ENCODE data around the gene ITPK1.

Gene ITPK1

DNA sequence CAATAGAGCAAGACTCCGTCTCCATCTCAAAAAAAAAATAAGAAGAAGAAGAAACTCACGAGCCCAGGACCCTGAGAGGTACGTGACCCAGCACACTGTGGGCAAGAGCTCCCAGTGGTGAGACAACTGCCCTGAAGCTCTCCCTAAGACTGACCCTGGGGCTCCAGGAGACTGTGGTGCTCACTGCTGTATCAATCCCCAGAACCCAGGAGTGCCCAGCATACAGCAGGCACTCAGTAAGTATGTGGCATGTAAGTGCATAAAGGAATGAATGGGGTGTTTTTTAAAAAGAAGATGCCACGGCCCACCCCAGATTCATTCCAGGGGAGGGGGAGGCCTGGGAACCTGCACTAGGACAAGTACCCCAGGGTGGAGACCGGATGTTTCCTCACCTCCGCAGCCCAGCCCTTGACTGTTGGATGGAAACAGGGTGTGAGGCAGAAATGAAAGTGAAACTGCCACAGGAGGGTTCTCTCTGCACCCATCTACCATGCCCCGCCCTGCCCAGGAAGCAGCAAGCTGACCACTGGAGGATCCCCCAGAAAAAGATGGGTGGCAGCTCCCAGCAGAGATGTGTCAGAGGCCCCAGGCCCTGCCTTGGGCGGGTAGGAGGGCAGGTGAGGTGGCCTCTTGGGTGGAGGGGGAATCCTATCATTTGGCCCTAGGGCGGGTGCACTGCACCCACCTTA is 12.2 kb downstream of the ITPK1 start:
- DNase-seq: peak; percentile 35

DNA sequence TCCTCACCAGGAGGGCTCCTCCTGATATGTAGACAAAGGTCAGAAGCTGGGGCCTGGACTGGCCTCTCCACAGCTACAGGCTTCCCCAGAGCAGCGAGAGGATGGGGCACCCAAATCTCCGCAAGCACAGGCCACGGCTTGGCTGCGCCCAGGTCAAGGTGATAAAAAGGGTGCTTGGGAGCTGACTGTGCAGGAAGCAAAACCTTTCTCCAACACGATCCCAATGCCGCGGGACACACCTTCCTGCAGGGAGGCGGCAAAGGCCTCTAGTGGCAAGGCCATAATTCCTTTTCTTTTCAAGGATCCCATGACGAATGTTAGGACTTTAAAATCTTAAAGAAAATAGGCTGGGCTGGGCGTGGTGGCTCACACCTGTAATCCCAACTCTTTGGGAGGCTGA is 13.6 kb downstream of the ITPK1 start:
- no peak for DNase-seq

DNA sequence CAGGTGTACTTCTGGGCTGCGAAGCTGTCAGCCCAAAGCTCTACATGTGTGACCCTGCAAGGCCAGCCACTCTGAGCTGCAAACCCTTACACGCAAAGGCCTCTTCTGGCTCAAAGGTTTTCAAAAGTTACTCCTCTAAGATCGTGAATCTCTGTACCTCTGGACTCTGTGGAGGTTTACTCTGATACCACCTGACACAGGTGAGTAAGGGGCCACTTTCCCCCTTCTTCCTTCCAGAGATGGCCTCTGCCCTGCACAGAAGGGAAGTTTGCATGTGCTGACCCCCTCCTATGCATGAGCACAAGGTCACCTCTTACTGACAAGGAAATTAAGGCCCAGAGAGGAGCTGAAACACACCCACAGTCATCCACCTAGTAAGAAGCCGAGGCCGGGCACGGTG is 14.5 kb downstream of the ITPK1 start:
- DNase-seq: no peak

DNA sequence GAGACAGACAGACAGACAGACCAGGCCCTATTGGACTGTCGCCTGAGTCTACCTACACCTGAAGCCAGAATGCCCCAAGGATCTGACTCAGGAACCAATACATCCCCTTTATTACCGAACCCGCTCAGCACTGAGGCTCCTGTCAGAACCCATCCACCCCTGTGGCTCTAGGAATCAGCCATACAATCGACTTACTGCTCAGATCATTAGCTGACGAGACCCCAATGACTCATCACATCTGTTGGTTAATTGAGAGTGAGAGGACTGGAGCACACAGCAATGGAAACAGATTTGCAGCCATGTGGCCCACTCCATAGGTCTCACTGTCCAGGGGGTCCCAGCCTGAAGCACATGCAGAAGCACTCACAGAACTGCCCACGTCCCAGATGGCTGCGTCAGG is 15.2 kb downstream of the ITPK1 start:
- no peak for DNase-seq

DNA sequence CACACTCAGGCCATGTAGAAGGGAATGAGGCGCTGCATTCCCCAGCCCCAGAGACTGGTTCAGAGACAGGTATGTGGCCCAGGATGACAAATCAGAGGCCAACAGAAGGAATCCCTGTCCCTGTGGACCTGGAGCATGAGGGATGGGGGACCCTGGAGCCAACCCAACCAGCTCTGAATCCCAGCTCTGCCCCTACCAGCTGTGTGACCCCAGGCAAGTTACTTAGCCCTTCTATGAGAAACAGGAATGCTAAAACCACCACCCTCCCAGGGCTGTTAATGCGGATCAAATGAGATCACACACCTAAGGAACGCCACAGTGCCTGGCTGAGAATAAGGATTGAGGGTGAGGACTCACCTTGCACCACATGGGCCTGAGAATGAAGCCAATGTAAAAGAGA is 15.6 kb downstream of the ITPK1 start:
- DNase-seq: no peak

DNA sequence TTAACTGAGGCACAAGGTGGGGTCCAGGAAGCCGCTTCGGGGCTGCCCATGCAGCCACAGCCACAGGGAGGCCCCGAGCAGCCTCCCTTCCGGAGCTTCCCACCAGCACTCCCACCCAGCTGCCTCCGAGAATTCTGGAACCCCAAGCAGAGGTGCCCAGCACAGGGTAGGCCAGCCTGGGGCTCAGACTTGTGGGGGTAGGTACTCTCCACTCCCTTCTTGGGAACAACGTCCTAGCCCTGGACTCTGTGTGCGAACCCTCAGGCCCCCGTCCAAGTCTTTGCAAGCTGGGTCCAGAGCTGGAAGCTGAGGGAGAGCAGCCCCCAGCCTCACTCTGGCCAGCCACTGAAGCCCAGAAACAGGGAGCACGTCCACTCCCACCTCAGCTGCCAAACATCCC is 16.1 kb downstream of the ITPK1 start:
- DNase-seq: no peak

DNA sequence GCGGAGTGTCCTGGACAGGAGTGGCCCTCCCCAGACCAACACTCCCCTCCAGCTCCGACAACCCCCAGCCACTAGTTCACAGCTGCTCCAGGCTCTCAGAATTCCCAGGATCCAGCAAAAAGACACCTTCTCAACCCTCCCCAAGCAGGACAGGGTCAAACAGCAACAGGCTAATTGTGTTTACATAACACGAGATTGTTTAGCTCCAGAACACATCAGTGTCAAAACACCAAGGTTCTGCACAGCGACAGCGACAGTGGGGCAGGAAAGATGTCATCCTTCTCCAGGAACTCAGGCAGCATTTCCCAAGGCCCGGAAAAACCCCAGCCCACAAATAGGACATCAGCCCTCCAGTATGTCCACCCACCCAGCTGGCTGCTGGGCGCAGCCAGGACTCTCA is 16.5 kb downstream of the ITPK1 start:
- no peak for DNase-seq

DNA sequence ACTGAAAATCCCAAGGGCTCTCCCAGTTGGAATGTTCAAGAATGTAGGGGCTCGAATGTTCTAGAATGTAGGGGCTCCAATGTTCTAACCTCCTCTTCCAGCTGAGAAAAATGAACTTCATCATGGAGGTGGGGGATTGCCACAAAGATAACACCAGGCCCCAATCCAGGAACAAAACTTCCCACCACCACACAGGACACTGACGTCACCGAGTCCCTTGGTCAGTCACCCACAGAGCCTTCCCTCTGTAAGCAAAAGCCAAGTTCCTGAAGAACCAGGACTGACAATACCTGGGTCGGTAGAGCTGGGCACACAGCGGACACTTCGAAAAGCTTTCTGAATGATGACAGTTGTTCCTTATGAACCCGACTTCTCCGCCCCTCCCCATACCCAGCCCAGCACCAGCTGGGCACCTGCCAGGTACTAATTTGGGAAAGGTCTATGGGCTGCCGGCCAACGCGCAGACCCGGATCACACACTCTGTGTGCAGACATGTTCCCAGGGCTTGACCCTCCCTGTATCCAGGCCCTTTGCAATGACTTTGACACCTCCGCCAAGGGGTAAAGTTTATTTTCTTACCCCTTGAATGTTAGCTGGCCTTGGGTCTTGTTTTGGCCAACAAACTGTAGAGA is 18.9 kb downstream of the ITPK1 start:
- no peak for DNase-seq

DNA sequence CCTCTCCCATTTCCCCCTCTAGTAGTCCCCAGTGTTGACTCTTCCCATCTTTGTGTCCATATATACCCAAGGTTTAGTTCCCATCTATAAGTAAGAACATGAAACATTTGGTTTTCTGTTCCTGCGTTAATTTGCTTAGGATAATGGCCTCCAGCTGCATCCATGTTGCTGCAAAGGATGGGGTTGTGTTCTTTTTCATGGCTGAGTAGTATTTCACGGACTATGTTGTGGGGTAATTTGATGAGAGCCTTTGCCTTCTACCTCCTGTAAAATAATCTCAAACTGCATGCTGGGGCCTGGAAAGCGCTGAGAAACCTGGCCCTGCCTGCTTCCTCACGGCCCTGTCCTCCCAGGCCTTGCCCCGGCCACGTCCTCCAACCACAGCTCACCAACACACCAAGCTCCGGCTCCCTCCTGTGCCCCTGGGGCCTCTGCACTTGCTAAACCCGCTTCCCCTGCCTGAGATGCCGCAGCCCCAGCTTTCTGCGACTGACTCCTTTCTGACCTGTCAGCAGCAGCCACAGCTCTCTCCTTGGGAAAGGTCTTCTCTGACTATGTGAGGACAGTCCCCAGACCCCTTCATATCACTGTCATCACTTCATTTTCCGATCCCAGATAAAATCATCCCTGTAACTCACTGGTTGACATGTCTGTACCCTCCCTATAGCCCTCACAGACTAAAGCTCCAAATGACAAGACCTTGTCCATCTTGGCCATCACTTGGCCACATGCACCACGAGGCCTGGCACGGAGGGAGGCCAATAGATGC is 19.8 kb downstream of the ITPK1 start:
- DNase-seq: no peak

DNA sequence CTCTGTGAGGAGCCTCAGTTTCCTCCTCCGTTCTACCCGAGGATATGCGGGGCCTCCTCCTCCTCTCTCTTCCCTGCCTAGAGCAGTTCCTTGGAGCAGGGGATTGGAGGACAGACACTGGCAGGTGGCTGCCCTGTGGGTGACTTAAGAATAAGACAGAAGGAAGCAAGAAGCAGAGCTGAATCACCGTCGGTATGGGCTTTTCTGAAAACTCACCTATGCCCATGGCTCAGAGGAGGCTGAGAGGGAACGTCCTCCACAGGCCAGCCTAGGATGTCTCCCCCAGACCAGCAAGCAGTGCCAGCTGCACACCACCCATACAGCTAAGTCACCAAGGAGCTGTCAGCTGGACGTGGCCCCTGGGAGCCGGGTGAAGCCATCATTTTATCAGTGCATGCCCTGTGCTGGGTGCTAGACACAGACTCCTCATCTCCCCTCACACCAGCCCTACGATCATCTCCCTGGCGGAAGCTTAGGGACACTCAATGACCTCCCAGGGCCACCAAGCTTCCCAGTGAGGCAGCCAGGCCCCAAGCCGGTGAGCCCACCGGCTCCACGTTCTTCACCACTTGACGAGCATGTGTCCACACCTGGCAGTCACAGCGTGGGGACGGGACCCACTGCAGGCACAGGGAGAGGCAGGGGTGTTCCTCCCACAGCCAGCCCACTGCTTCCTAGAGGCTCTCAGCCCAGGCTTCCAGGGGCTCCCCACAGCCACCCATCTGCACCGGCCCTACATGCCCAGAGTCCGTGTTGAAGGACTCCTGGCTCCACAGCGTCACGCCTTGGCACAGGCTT is 21.4 kb downstream of the ITPK1 start:
- DNase-seq: no peak

DNA sequence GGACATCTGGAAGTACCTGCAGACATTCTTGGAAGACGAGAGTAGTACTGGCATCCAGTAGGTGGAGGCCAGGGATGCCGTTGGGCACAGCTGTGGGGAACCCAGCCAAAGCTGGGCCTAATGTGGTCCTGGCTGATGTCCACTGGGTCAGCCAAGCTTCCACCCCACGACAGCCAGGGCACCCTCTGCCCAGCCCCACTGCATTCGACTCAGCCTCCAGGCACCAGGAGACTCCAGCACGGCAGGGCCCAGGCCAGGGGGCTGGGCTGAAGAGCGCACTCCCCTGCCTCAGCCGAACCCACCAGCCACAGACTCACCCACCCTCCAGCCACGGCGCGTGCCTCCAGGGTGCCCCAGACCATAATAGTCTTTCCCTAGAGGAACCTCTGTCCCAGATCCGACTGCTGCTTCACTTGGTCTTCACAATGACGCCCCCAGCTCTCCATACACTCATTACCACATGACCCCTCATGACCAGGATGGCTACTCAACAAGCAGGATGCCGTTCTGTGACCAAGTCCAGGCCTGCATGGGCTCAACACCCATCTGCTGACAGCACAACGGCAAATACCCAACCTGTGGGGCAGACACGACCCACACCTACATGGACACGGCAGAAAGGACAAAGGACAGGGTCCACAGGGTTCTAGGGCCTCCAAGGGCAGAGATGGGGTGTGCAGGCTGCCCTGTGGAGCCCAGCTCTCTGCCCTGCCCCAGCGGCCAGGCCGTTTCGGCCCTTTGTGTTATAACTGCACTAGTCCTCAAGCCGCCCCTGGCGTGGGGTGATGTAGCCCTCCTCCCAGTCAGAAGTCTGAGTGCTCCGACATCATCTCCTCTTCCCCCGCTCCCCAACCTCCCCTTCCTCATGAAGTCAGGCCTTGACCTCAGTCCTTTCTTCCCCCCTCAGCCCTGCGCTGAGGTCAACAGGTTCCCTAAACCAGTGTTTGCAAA is 22.8 kb downstream of the ITPK1 start:
- no peak for DNase-seq

DNA sequence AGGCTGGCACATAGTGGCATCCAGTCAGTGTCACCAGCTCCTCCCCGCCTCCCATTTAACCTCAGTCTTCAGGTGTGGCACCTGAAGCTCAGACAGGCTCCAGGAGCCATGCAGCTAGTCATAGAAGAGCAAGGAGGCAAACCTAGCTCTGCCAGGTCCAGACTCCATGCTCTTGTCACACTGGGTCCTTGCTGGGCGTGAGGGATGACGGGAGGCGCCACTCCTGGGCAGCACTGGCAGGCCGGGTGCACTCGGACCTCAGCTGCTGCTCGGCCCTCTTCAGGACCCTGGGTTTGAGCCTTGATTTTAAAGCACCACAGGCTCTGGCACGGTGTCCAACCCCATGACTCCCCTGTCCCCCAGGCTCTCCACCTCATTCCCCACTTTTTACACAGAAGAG is 24.1 kb downstream of the ITPK1 start:
- no peak for DNase-seq

DNA sequence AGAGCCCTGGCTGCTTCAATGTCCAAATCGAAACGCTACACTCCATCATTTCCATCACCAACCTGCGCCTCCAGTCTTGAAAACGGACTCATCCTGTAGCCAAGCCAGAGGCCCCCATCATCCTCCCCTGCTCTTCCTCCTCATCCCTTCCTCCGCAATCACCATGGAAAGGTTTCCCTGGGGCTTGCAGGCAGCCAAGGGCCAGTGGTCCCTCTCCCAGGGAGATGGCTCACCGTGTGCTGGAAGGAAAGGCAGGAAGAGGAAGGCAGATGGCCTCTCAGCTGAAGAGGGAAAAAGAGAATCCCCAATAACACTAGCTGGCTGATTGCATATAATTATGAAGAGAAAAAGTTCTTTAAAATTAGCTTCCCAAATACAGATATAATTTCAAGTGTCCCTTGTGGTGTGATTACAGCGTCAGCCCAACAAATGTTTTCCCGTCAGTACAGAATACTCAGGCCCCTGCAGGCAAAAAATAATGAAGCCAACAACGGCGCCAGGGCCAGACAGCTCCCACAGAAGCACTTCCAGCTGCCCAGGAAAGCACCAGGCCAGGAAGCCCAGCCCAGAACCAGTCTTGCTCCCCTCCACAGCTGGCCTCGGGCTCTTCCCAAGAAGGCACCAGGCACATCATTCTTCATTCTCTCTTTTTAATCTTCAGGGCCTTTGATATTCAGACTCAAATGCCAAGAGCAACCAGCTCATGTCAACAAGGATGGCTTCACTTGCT is 24.7 kb downstream of the ITPK1 start:
- DNase-seq: no peak

DNA sequence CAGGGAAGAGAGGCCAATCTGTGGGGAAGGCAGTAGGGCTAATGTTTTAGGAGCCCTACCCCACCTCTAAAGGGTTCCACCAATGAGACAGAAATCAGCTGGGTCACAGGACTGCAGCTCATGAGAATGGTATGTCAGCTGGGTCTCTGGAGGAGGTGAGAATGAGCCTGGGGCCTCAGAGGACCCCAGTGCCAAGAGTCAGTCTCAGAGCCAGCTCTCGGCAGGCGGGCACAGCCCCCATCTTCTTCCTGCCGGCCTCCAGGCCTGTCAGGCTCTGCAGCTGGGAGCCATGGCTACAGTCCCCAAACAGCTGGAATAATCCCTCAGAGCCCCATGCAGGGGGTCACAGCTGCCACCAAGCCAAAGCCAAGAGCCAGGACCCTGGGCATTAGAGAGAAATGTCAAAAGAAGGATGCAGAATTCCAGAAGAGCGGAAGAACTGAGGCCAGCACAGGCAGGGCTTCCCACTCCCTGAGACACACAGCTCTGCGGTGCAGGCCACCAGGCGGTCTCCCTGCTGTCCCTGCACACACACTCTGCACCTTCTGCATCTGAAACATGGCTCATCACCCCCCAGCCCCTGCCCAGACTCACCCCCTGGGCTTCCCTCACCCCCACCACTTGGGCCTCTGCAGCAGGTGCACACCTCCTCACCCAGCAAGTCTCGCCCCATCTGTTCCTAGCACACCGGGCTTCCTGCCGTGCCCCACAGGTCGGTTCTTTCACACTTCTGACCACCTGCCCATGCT is 26.0 kb downstream of the ITPK1 start:
- DNase-seq: no peak

DNA sequence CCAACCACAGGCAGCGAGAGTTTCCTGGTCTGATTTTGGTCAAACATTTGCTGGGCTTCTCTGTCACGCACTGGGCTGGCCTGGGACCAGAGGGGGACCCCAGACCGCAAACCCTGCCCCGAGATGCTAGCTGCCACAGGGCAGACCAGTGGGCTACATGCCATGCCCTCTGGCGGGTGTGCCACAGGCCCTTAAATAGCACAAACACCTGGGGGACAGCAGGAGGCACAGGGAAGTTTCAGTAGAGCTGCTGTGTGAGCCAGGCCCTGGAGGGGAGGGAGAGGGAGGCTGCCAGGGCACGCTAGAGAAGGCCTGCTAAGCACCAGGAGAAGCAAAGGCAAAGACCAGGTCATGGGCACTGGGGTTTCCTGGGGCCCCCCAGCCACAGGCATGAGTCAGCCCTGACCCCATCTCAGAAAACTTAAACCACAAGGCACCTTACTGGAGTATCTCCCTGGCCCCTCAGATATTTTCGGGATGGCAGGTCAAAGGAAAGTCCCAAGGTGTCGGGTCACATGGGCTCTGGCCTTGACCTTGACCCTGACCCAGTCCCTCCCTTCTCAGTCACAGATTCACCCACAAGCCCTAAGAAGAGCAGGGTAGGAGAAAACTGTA is 29.2 kb downstream of the ITPK1 start:
- no peak for DNase-seq

DNA sequence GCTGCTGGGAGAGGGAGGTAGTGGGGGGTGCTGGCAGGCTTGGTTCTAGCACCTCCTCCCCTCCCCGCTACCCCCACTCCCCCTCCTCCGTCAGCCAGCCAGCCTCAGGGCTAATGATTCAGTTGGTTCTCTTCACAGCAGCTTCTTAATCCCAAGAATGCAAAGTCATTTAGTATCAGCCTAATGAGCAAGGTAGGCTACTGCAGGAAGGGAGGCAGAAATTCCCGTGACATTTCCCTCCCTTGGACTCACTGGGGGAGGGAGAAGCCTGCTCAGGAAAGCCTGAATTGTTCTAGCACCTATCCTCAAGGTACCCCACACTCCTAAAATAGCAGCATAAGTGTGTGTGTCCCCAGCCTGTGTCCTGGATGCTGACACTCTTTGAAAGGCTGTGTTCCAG is 29.8 kb downstream of the ITPK1 start:
- no peak for DNase-seq

DNA sequence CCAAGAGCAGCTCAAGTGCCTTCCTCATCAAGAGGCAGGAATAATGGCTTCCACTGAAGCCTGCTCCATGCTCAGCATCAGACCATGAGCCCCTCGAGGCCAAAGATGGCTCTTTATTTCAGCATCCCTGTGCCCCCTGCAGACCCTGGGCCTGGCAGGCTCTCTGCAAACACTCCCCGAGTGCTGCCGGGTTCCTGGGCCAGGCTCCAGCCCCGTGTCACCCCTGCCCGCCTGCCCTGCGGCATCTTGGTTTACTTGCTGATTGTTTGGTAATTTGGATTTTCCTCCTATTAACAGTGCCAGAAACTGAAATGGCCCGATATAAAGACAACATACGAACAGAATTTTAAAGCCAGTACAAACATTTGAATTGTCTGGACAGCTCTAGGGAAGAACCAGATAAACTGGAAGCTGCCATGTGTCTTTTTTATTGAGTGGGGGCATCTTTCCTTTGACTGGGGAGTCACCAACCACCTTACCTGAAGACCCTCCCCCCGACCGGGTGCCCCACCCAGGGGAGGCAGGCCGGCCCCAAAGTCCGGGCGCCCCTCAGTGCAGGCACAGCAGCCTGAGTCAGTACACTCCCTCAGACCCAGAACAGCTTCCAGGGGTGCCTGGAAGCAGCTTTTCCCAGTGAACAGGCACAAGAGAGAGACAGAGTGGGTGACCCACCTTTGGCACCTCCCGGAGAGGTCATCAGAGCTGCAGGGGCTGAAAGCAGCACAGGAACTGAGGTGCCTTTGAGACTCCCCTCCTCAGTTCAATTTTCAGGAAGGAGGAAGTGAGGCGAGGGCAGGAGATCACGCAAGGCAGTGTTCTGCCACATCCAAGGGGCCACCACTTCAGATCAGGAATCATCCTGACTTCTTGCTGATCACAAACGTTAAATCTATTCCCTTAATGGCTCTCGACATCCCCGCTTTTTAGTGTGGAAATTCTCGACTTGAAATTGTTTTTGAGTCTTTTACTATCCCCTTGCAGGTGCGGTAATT is 30.6 kb downstream of the ITPK1 start:
- no peak for DNase-seq

DNA sequence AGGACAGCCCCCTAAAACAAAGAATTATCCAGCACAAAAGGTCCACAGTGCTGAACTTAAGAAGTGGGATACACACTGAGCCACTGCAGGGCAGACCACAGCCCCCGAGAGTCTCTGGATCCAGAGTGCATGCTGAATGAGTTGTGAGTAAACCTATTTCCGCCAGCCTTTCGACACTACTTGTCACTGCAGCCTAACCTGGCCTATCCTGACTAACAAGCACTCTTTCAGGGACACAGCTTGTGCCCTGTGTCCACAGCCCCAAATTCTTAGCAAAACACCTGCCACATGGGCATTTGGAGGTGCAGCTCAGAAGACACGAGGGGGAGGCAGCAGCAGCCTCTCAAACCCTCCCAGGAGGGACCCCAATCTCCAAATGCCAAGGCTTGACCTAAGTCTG is 31.3 kb downstream of the ITPK1 start:
- no peak for DNase-seq

DNA sequence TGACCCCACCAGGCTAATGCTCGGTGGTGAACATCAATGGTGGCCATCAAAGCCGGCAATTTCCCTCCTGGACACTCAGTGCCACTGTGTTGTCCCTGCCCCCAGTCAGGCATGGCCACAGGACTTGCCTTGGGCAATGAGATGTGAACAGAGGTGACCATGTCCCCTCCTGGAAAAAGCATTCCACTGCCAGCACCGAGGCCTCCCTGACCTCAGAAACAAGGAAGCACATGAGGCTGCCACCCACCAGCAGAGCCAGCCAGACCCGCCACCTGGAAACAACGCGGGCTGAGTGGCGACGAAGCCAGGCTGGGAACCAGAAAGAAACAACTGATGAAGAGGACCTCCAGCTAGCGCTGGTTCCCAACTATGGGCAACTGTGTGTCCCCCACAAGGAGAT is 31.8 kb downstream of the ITPK1 start:
- DNase-seq: no peak

Measured in effector CD4-positive, alpha-beta T cell (primary cell).